ENCODE measurements around the gene CREB5.

GRCh38 chr7:28533731-28534531 lies 121.6 kb downstream of the CREB5 start:
- TF ChIP-seq CTCF (conservative IDR thresholded peaks at IDR 0.05) (no peak), EZH2 (IDR thresholded peaks at IDR 0.05; ENCODE audit: low read depth) (no peak)
